H1 (cell line): ENCODE results near the gene NELFE. TPM values are rescaled to one million over a fixed set of nuclear protein-coding genes. Genes with fewer than 3 reads are reported as not detected.
"Not testable (repeated sequence)": the region's sequence is repeated elsewhere in the genome, so short reads cannot be mapped to it uniquely, and the experiment has no call there.

Source experiments
- CTCF ChIA-PET: fragments of 300-600 bp; sonication (Branson Sonifier 250); formaldehyde crosslinking; loops from one replicate; lab custom pipeline; 2021; ENCODE audit not compliant: partially characterized antibody; lab: Charles Lee
- POLR2A ChIA-PET: fragments of 300-600 bp; sonication (Branson Sonifier 250); formaldehyde crosslinking; loops from one replicate; lab custom pipeline; 2021; ENCODE audit warnings: inconsistent platforms; ENCODE audit not compliant: partially characterized antibody; lab: Charles Lee
- DNase-seq, 2 experiments: peaks; one replicate each; pipeline versions ENCODE4 v3.0.0 to v3.0.0-alpha.2; 2010 to 2022; ENCODE audit warnings: low spot score in 2 of 2, low read depth in 1 of 2, mixed read lengths in 1 of 2
- FAIRE-seq: peaks from 2 replicates; lab custom pipeline; 2011; peaks lifted over from hg19 to GRCh38; lab: Jason Lieb, UNC
- H2AFZ ChIP-seq: 2 replicates; pipeline ENCODE4 v1.8.1; 2012; ENCODE audit warnings: low read length, inconsistent platforms
- H2AK5ac ChIP-seq: 2 replicates; pipeline ENCODE4 v1.6.1; 2013; ENCODE audit warnings: low read depth, low read length
- H2BK120ac ChIP-seq: replicated peaks from 2 replicates; pipeline ENCODE3; 2013; ENCODE audit warnings: low read depth, low read length, inconsistent platforms
- H2BK12ac ChIP-seq: 2 replicates; pipeline ENCODE4 v1.6.1; 2013; ENCODE audit warnings: low read depth, low read length
- H2BK15ac ChIP-seq: 2 replicates; pipeline ENCODE4 v1.6.1; 2013; ENCODE audit warnings: low read length
- H2BK20ac ChIP-seq: 2 replicates; pipeline ENCODE4 v1.6.1; 2013; ENCODE audit warnings: low read length
- H2BK5ac ChIP-seq: 2 replicates; pipeline ENCODE4 v1.6.1; 2013; ENCODE audit warnings: low read depth, low read length
- H3K14ac ChIP-seq: 2 replicates; pipeline ENCODE4 v1.6.1; 2013; ENCODE audit warnings: inconsistent platforms; ENCODE audit not compliant: insufficient read length
- H3K18ac ChIP-seq: 2 replicates; pipeline ENCODE4 v1.6.1; 2013; ENCODE audit warnings: low read length; ENCODE audit errors: extremely low read depth
- H3K23ac ChIP-seq: 2 replicates; pipeline ENCODE4 v1.6.1; 2013; ENCODE audit warnings: inconsistent platforms; ENCODE audit not compliant: insufficient read length
- H3K23me2 ChIP-seq: 2 replicates; pipeline ENCODE4 v1.6.1; 2013; ENCODE audit warnings: low read depth, low read length
- H3K27ac ChIP-seq: 2 replicates; pipeline ENCODE4 v1.6.1; 2011; ENCODE audit warnings: low read depth, low read length, inconsistent platforms
- H3K27me3 ChIP-seq, 4 experiments: replicated peaks in 1 of 4; 1 replicate in 1 of 4; 2 replicates in 3 of 4; pipeline versions ENCODE4 v1.6.1 to v1.8.1; 2011 to 2013; ENCODE audit warnings: low read length in 3 of 4, mild to moderate bottlenecking in 3 of 4, inconsistent platforms in 2 of 4, mixed read lengths in 2 of 4, moderate library complexity in 1 of 4; ENCODE audit not compliant: control insufficient read depth in 3 of 4, insufficient read depth in 3 of 4; ENCODE audit errors: extremely low read depth in 1 of 4
- H3K36me3 ChIP-seq, 4 experiments: 2 replicates each; pipeline versions ENCODE4 v1.6.1 to v1.8.1; 2011 to 2013; ENCODE audit warnings: mild to moderate bottlenecking in 4 of 4, low read length in 3 of 4, moderate library complexity in 2 of 4, control low read depth in 1 of 4, inconsistent platforms in 1 of 4; ENCODE audit not compliant: insufficient read depth in 4 of 4, control insufficient read depth in 2 of 4
- H3K4ac ChIP-seq: replicated peaks from 2 replicates; pipeline ENCODE3; 2013; ENCODE audit warnings: low read length, low read depth, mixed read lengths, inconsistent platforms; ENCODE audit not compliant: insufficient read length
- H3K4me1 ChIP-seq, 4 experiments: replicated peaks in 1 of 4; 1 replicate in 1 of 4; 2 replicates in 3 of 4; pipeline versions ENCODE4 v1.6.1 to v1.8.1; 2011 to 2013; ENCODE audit warnings: low read length in 3 of 4, inconsistent platforms in 2 of 4, mixed read lengths in 1 of 4; ENCODE audit not compliant: insufficient read depth in 4 of 4, control insufficient read depth in 3 of 4
- H3K4me2 ChIP-seq, 2 experiments: 2 replicates each; pipeline versions ENCODE4 v1.6.1 to v1.8.1; 2011 to 2013; ENCODE audit warnings: low read depth in 2 of 2, low read length in 2 of 2, control low read depth in 1 of 2, inconsistent platforms in 1 of 2, mild to moderate bottlenecking in 1 of 2; ENCODE audit not compliant: insufficient read depth in 1 of 2
- H3K4me3 ChIP-seq, 4 experiments: fragments of 200-600, 300-600 bp in 1 of 4; sonication (generic), shearing (Covaris generic), sonication (Bioruptor Twin) in 1 of 4; 2 replicates each; pipeline versions ENCODE4 v1.5.1 to v1.8.1; 2011 to 2016; ENCODE audit warnings: low read length in 4 of 4, low read depth in 3 of 4, control low read depth in 2 of 4, inconsistent platforms in 2 of 4, mild to moderate bottlenecking in 2 of 4, mixed read lengths in 1 of 4, moderate library complexity in 1 of 4; ENCODE audit not compliant: insufficient read depth in 2 of 4; ENCODE audit errors: extremely low read depth in 1 of 4
- H3K56ac ChIP-seq: replicated peaks from 2 replicates; pipeline ENCODE3; 2013; ENCODE audit warnings: low read depth, mild to moderate bottlenecking, mixed read lengths, low read length, inconsistent platforms; ENCODE audit not compliant: insufficient read length
- H3K79me1 ChIP-seq: 2 replicates; pipeline ENCODE4 v1.6.1; 2013; ENCODE audit warnings: low read depth, low read length, control low read depth
- H3K79me2 ChIP-seq, 2 experiments: 2 replicates each; pipeline versions ENCODE4 v1.6.1 to v1.8.1; 2012 to 2013; ENCODE audit warnings: low read length in 2 of 2, mild to moderate bottlenecking in 2 of 2, inconsistent platforms in 1 of 2; ENCODE audit not compliant: insufficient read depth in 2 of 2, control insufficient read depth in 1 of 2
- H3K9ac ChIP-seq, 4 experiments: replicated peaks in 1 of 4; 1 replicate in 1 of 4; 2 replicates in 3 of 4; pipeline versions ENCODE4 v1.6.1 to v1.8.1; 2011 to 2013; ENCODE audit warnings: low read depth in 3 of 4, low read length in 3 of 4, control low read depth in 2 of 4, mild to moderate bottlenecking in 2 of 4, moderate library complexity in 2 of 4, inconsistent platforms in 1 of 4; ENCODE audit errors: extremely low read depth in 1 of 4
- H3K9me3 ChIP-seq, 2 experiments: 2 replicates each; pipeline versions ENCODE4 v1.6.1 to v1.8.1; 2012 to 2013; ENCODE audit warnings: mild to moderate bottlenecking in 2 of 2, moderate library complexity in 2 of 2, control low read depth in 1 of 2, inconsistent platforms in 1 of 2, low read depth in 1 of 2, low read length in 1 of 2, mixed read lengths in 1 of 2; ENCODE audit not compliant: insufficient read depth in 2 of 2
- H4K20me1 ChIP-seq, 2 experiments: replicated peaks in 1 of 2; 2 replicates each; pipeline versions ENCODE3 to v1.8.1; 2011 to 2013; ENCODE audit warnings: inconsistent platforms in 2 of 2, low read length in 2 of 2, mild to moderate bottlenecking in 1 of 2; ENCODE audit not compliant: insufficient read depth in 2 of 2, control insufficient read depth in 1 of 2
- H4K5ac ChIP-seq: 2 replicates; pipeline ENCODE4 v1.6.1; 2013; ENCODE audit warnings: low read length, low read depth, mixed read lengths, inconsistent platforms; ENCODE audit not compliant: insufficient read length
- H4K8ac ChIP-seq: 2 replicates; pipeline ENCODE4 v1.8.0; 2013; ENCODE audit warnings: mild to moderate bottlenecking, moderate library complexity, low read length, inconsistent platforms; ENCODE audit not compliant: insufficient read depth; ENCODE audit errors: extremely low read depth
- H4K91ac ChIP-seq: replicated peaks from 2 replicates; pipeline ENCODE3; 2013; ENCODE audit warnings: low read length, mixed read lengths, inconsistent platforms; ENCODE audit not compliant: insufficient read length
- WGBS, 2 experiments: shearing (Covaris generic) in 1 of 2; methylation state at CpG; one replicate each; pipeline versions ENCODE4 v1.1.6 to v1.1.7; 2013 to 2015; ENCODE audit warnings: low lambda C conversion rate in 2 of 2, mixed read lengths in 2 of 2, inconsistent platforms in 1 of 2, low coverage in 1 of 2, missing lambda C conversion rate in 1 of 2; ENCODE audit not compliant: insufficient replicate concordance in 2 of 2, insufficient coverage in 1 of 2, insufficient read length in 1 of 2; ENCODE audit errors: extremely low coverage in 1 of 2, missing lambda C conversion rate in 1 of 2; 5-methylcytosine and 5-hydroxymethylcytosine counted together
- polyA plus RNA-seq, 7 experiments: library from polyadenylated mRNA; depleted of rRNA in 3 of 7; stranded (reverse) in 5 of 7; unstranded in 2 of 7; fragments of >200 nt in 5 of 7; fragments of 200-250 nt in 2 of 7; gene quantifications; 1 replicate in 5 of 7; 2 replicates in 1 of 7; 4 replicates in 1 of 7; pipeline versions ENCODE4 v1.2.1 to v1.2.3, GENCODE V29; 2011 to 2013; ENCODE audit warnings: missing spikeins in 2 of 7, mixed read lengths in 2 of 7
- total RNA-seq: library from RNA; stranded (reverse); fragmentation: NEBNext Ultra II Directional; extraction: Animal tissue kit (Norgen Biotek cat#: 25700); gene quantifications from 2 replicates; pipeline ENCODE4 v1.2.1, GENCODE V29; 2021

Gene NELFE
- total and polyA plus RNA-seq, 2 of the 8 experiments (the other 6 are each of a cell fraction or from before 2014, with no cell fraction given) = 49.2 to 71.5 TPM

DNA sequence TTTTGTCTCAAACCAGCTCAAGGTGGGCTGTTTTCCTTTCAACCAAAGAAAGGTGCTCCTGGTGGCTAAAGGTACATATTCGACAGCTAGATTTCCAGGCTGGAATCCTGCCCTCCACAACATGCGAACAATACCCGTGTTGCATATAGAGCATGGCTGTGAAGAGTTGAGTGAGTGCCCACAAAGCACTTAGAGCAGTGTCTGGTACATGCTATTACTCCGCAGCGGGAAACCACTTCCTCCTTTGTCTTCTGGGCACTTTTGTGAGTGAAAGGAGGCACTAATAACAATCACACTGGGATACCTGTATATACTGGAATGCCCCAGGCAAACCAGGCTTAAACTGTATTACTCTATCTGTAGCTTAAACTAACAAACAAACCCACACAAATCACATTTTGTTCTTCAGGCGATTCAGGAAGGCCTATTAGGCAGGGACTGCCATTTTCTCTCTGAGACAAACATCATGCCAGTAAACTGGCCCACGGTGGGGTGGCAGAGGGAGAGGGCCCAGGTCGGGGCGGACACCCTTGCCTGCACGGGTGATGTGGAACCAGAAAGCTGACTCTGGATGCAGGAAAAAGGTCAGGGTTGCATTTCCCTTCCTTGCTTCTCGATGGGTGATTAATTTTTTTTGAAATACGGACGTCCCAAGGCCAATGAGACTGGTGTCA lies 46.2 kb upstream of the NELFE start:
- H2AFZ ChIP-seq, H2AK5ac ChIP-seq, CTCF ChIA-PET, H3K27me3 ChIP-seq, H2BK12ac ChIP-seq, H3K9me3 ChIP-seq, H3K79me1 ChIP-seq, H2BK120ac ChIP-seq, H3K23me2 ChIP-seq, H2BK15ac ChIP-seq, POLR2A ChIA-PET, H4K20me1 ChIP-seq, H3K4ac ChIP-seq, H3K4me1 ChIP-seq, H3K56ac ChIP-seq, H2BK20ac ChIP-seq, H3K4me3 ChIP-seq, H3K36me3 ChIP-seq, H3K18ac ChIP-seq, H3K9ac ChIP-seq, DNase-seq, H4K8ac ChIP-seq, H4K5ac ChIP-seq, H3K14ac ChIP-seq, H3K27ac ChIP-seq, H3K79me2 ChIP-seq, H3K4me2 ChIP-seq, H3K23ac ChIP-seq, H2BK5ac ChIP-seq, FAIRE-seq, H4K91ac ChIP-seq: not testable (repeated sequence)
- 96% methylated on average over 4 of the region's 13 CpGs; no CpG with 5 or more reads in 1 of the 2 experiments for WGBS, 2 experiments

DNA sequence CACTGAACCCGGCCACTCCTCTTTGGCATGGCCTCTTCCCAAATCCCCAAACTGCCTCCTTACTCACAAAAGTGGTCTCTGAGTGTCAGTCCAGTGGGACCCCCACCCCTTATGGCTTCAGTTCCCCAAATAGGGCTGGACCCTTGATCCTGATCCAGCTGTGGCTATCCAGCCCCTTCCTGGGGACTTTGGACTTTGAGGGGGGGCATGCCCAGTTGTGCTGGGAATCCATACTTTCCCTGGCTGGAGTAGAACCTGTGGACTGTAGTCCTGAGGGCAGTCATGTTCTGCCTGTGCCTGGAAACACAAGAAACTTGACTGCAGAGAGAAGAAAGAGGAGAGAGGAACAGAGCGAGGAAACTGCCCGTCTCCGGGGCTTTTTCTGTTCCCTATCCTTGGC lies 45.6 kb upstream of the NELFE start:
- H3K4ac ChIP-seq, H3K79me2 ChIP-seq, H4K5ac ChIP-seq, H3K56ac ChIP-seq, H2BK20ac ChIP-seq, H2BK5ac ChIP-seq, H3K79me1 ChIP-seq, DNase-seq, H3K4me1 ChIP-seq, H3K36me3 ChIP-seq, H2BK15ac ChIP-seq, H3K4me2 ChIP-seq, H3K14ac ChIP-seq, H3K9ac ChIP-seq, H3K9me3 ChIP-seq, H4K20me1 ChIP-seq, H4K91ac ChIP-seq, H2AK5ac ChIP-seq, H2AFZ ChIP-seq, POLR2A ChIA-PET, H2BK12ac ChIP-seq, H3K23me2 ChIP-seq, H3K18ac ChIP-seq, H3K27me3 ChIP-seq, FAIRE-seq, H3K23ac ChIP-seq, H3K27ac ChIP-seq, CTCF ChIA-PET, H2BK120ac ChIP-seq, H3K4me3 ChIP-seq, H4K8ac ChIP-seq: not testable (repeated sequence)
- WGBS, 2 experiments = no CpG with 5 or more reads among the region's 4 CpGs
